IMR-90 (cell line): ENCODE data around the gene ZNF512B. TPM values are rescaled to one million over a fixed set of nuclear protein-coding genes. Genes with fewer than 3 reads are reported as not detected.

Experiments used
- ATAC-seq: fragments of 200-7000 bp; cut with Tn5 transposase; 2 replicates; pipeline ENCODE4 v1.9.1; 2020; ENCODE audit warnings: low read depth, mild to moderate bottlenecking, moderate library complexity
- BruUV-seq: library from RNA; stranded (reverse); fragments of 400-500 nt; replicated peaks from 2 replicates; lab custom pipeline; 2021; lab: Mats Ljungman, UMichigan
- CTCF ChIA-PET: fragments of 300-600 bp; formaldehyde crosslinking; extraction: SDS; loops from one replicate; lab custom pipeline; 2021; ENCODE audit warnings: antibody characterized with exemption; lab: Yijun Ruan, JAX
- POLR2A ChIA-PET: fragments of 300-600 bp; sonication (Branson Sonifier 250); formaldehyde crosslinking; loops from one replicate; lab custom pipeline; 2022; ENCODE audit warnings: antibody characterized with exemption; ENCODE audit not compliant: unreplicated experiment; lab: Charles Lee
- DNase-seq: peaks from one replicate; pipeline ENCODE4 v3.0.0; 2013
- H2AFZ ChIP-seq: replicated peaks from 2 replicates; pipeline ENCODE3; 2013; ENCODE audit warnings: low read length, mild to moderate bottlenecking; ENCODE audit not compliant: poor library complexity
- H2AK5ac ChIP-seq: 2 replicates; pipeline ENCODE4 v1.6.1; 2013; ENCODE audit warnings: low read depth, low read length, inconsistent platforms
- H2AK9ac ChIP-seq: replicated peaks from 2 replicates; pipeline ENCODE3; 2013; ENCODE audit warnings: mild to moderate bottlenecking, low read depth, low read length, moderate library complexity; ENCODE audit not compliant: poor library complexity
- H2BK120ac ChIP-seq: 2 replicates; pipeline ENCODE4 v1.6.1; 2013; ENCODE audit warnings: low read depth, low read length, inconsistent platforms
- H2BK15ac ChIP-seq: 3 replicates; pipeline ENCODE4 v1.6.1; 2013; ENCODE audit warnings: low read depth, low read length, inconsistent platforms
- H2BK20ac ChIP-seq: 2 replicates; pipeline ENCODE4 v1.6.1; 2013; ENCODE audit warnings: low read depth, mild to moderate bottlenecking, inconsistent platforms, low read length, moderate library complexity
- H2BK5ac ChIP-seq: 2 replicates; pipeline ENCODE4 v1.6.1; 2013; ENCODE audit warnings: mild to moderate bottlenecking, low read depth, low read length, inconsistent platforms; ENCODE audit not compliant: poor library complexity, severe bottlenecking
- H3K14ac ChIP-seq: replicated peaks from 2 replicates; pipeline ENCODE4 v1.6.1; 2013; ENCODE audit warnings: low read depth, low read length, inconsistent platforms
- H3K18ac ChIP-seq: 2 replicates; pipeline ENCODE4 v1.6.1; 2013; ENCODE audit warnings: low read depth, low read length, control low read depth
- H3K23ac ChIP-seq: 2 replicates; pipeline ENCODE4 v1.6.1; 2013; ENCODE audit warnings: low read depth, low read length, inconsistent platforms
- H3K27ac ChIP-seq: 2 replicates; pipeline ENCODE4 v1.5.1; 2013; ENCODE audit warnings: mild to moderate bottlenecking, control low read depth, low read length; ENCODE audit not compliant: insufficient read depth
- H3K27me3 ChIP-seq: 2 replicates; pipeline ENCODE4 v1.6.1; 2013; ENCODE audit warnings: low read length; ENCODE audit not compliant: control insufficient read depth, insufficient read depth
- H3K36me3 ChIP-seq: 2 replicates; pipeline ENCODE4 v1.6.1; 2013; ENCODE audit warnings: low read length, mixed read lengths; ENCODE audit not compliant: control insufficient read depth, insufficient read depth
- H3K4ac ChIP-seq: 2 replicates; pipeline ENCODE4 v1.6.1; 2013; ENCODE audit warnings: low read depth, low read length, inconsistent platforms
- H3K4me1 ChIP-seq: 2 replicates; pipeline ENCODE4 v1.6.1; 2013; ENCODE audit warnings: low read length, mixed read lengths; ENCODE audit not compliant: control insufficient read depth, insufficient read depth
- H3K4me2 ChIP-seq: 2 replicates; pipeline ENCODE4 v1.6.1; 2013; ENCODE audit warnings: low read depth, mild to moderate bottlenecking, control low read depth, low read length, moderate library complexity
- H3K4me3 ChIP-seq: 2 replicates; pipeline ENCODE4 v1.5.1; 2013; ENCODE audit warnings: low read depth, mild to moderate bottlenecking, control low read depth, low read length, moderate library complexity; ENCODE audit not compliant: insufficient read depth
- H3K56ac ChIP-seq: 2 replicates; pipeline ENCODE4 v1.6.1; 2013; ENCODE audit warnings: low read length, inconsistent platforms; ENCODE audit not compliant: insufficient read depth; ENCODE audit errors: extremely low read depth
- H3K79me1 ChIP-seq, 2 experiments: 2 replicates each; pipeline ENCODE4 v1.6.1; 2013; ENCODE audit warnings: low read length in 2 of 2, inconsistent platforms in 1 of 2, low read depth in 1 of 2
- H3K9ac ChIP-seq: 2 replicates; pipeline ENCODE4 v1.6.1; 2013; ENCODE audit warnings: low read depth, low read length, control low read depth
- H3K9me1 ChIP-seq: 2 replicates; pipeline ENCODE4 v1.6.1; 2013; ENCODE audit warnings: low read length, inconsistent platforms; ENCODE audit not compliant: insufficient read depth
- H3K9me3 ChIP-seq: 2 replicates; pipeline ENCODE4 v1.6.1; 2013; ENCODE audit warnings: low read length; ENCODE audit not compliant: control insufficient read depth, insufficient read depth
- H4K20me1 ChIP-seq: 2 replicates; pipeline ENCODE4 v1.6.1; 2013; ENCODE audit warnings: low read length, inconsistent platforms; ENCODE audit not compliant: insufficient read depth
- H4K5ac ChIP-seq: 2 replicates; pipeline ENCODE4 v1.6.1; 2013; ENCODE audit warnings: mild to moderate bottlenecking, low read depth, low read length, control low read depth
- H4K8ac ChIP-seq, 2 experiments: 2 replicates each; pipeline ENCODE4 v1.6.1; 2013; ENCODE audit warnings: low read depth in 2 of 2, low read length in 2 of 2, control low read depth in 1 of 2, inconsistent platforms in 1 of 2
- H4K91ac ChIP-seq: 2 replicates; pipeline ENCODE4 v1.6.1; 2013; ENCODE audit warnings: low read depth, low read length, inconsistent platforms; ENCODE audit not compliant: insufficient read depth
- CHD1 ChIP-seq: IDR thresholded peaks from 2 replicates; pipeline ENCODE4 v1.6.1; 2012; ENCODE audit warnings: low read depth, low read length, improper control_type of control experiment
- ELK1 ChIP-seq: fragments of 150-350 bp; IDR thresholded peaks from 2 replicates; pipeline ENCODE4 v1.6.1; 2016; ENCODE audit warnings: low read depth, mild to moderate bottlenecking, low read length, moderate library complexity, borderline replicate concordance
- MAFK ChIP-seq: IDR thresholded peaks from 2 replicates; pipeline ENCODE4 v1.6.1; 2012; ENCODE audit warnings: low read depth, low read length, improper control_type of control experiment
- POLR2A ChIP-seq: IDR thresholded peaks from 2 replicates; pipeline ENCODE4 v1.6.1; 2012; ENCODE audit warnings: mild to moderate bottlenecking, low read depth, low read length
- RCOR1 ChIP-seq: IDR thresholded peaks from 2 replicates; pipeline ENCODE4 v1.6.1; 2012; ENCODE audit warnings: mild to moderate bottlenecking, low read length, improper control_type of control experiment; ENCODE audit not compliant: insufficient replicate concordance
- SMC3 ChIP-seq: fragments of 150-350 bp; IDR thresholded peaks from 2 replicates; pipeline ENCODE4 v1.6.1; 2016; ENCODE audit warnings: low read depth, mild to moderate bottlenecking, antibody characterized with exemption, low read length, moderate library complexity
- WGBS, 2 experiments: methylation state at CpG; one replicate each; pipeline versions ENCODE4 v1.1.5 to v1.1.7; 2013; ENCODE audit warnings: missing lambda C conversion rate in 2 of 2; ENCODE audit not compliant: insufficient read length in 1 of 2; ENCODE audit errors: extremely low coverage in 2 of 2; 5-methylcytosine and 5-hydroxymethylcytosine counted together
- dilution Hi-C: fragments of 300-500 bp; cut with HindIII; formaldehyde crosslinking; loops from one replicate; pipeline ENCODE4 v1.14.3; 2018; ENCODE audit warnings: low sequenced_read_pairs; ENCODE audit not compliant: unreplicated experiment
- in situ Hi-C: fragments of 300-500 bp; cut with MboI; formaldehyde crosslinking; loops from 3 replicates; pipeline ENCODE4 v1.14.3; 2019; ENCODE audit warnings: low sequenced_read_pairs, inconsistent platforms, mixed read lengths
- intact Hi-C: fragments of 100-400 bp; cut with micrococcal nuclease; formaldehyde crosslinking; loops from 2 replicates; pipeline ENCODE4 v1.10.0; 2022
- polyA plus RNA-seq, 3 experiments: library from polyadenylated mRNA; depleted of rRNA; stranded (reverse); fragments of >200 nt; gene quantifications; 2 replicates each; pipeline ENCODE4 v1.2.3, GENCODE V29; 2012; ENCODE audit warnings: low replicate concordance in 1 of 3
- total RNA-seq: library from RNA; depleted of rRNA; stranded (reverse); fragments of >200 nt; gene quantifications from 2 replicates; pipeline ENCODE4 v1.2.3, GENCODE V29; 2012
- TF ChIP-seq, protein P1 (sequence below): fragments of 150-350 bp; IDR thresholded peaks from 2 replicates; pipeline ENCODE4 v1.6.1; 2017; ENCODE audit warnings: mild to moderate bottlenecking, antibody characterized with exemption, low read length, low read depth

Gene ZNF512B
- total and polyA plus RNA-seq, 2 of the 4 experiments (the other 2 are of a cell fraction) = 6.5 to 15.6 TPM

DNA sequence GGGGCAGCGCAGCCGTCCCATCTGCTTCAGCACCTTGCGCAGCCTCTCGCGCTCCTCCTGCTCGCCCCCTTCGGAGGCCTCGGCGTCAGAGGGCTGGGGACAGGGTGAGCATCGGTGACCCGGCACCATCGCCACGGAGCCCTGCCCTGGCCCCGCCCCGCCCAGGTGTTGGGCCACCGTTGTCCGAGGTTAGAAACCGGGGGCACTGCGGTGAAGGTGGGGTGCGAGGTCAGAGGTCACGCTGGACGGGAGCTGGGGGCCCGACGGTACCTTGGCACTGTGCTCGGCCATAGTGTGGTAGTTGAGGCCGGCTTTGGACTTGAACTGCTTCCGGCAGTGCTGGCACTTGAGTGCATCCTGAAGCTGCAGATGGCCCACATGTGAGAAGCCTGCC is 6.4 kb downstream of the ZNF512B start:
- POLR2A ChIA-PET = no interaction called here

More for the DNA sequence above, 6.4 kb downstream of the ZNF512B start:
- Histone ChIP-seq H3K4me2 (no peak overlapping the region), H3K27ac (no peak overlapping the region), H2AK5ac (no peak overlapping the region), H2BK20ac (no peak overlapping the region), H3K18ac (no peak overlapping the region), H4K20me1 (no peaks in the 10 kb centered on the region; the same call in none of the 2 replicates), H3K9me3 (no peaks in the 10 kb centered on the region), H4K5ac (no peak overlapping the region), H3K9me1 (no peaks in the 10 kb centered on the region; the same call in 1 of the 2 replicates), H3K4me3 (no peak overlapping the region), H2AFZ (no peak overlapping the region), H3K36me3 (peaks cover 67% of the 10 kb centered on the region), H3K4me1 (no peaks in the 10 kb centered on the region), H3K14ac (no peak overlapping the region), H2BK5ac (no peak overlapping the region), H3K79me1 (peaks cover 4 to 16% of the 10 kb centered on the region in 2 experiments), H3K23ac (no peak overlapping the region), H3K56ac (no peak overlapping the region), H3K4ac (no peak overlapping the region), H3K9ac (no peak overlapping the region), H2BK120ac (no peak overlapping the region), H4K8ac (no peak overlapping the region), H2BK15ac (no peak overlapping the region), H2AK9ac (peak overlapping the region; percentile 42), H4K91ac (no peak overlapping the region), H3K27me3 (no peaks in the 10 kb centered on the region)
- CTCF ChIA-PET = no interaction called here
- ATAC-seq (no peak), DNase-seq (no peak)
- intact Hi-C loops = no loop called here
- in situ Hi-C loops = no loop called here
- TF ChIP-seq RCOR1 (no peak), POLR2A (no peak), SMC3 (no peak), MAFK (no peak), ELK1 (no peak), CHD1 (no peak)
- TF ChIP-seq, protein P1, sequence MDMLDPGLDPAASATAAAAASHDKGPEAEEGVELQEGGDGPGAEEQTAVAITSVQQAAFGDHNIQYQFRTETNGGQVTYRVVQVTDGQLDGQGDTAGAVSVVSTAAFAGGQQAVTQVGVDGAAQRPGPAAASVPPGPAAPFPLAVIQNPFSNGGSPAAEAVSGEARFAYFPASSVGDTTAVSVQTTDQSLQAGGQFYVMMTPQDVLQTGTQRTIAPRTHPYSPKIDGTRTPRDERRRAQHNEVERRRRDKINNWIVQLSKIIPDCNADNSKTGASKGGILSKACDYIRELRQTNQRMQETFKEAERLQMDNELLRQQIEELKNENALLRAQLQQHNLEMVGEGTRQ = no peak
- dilution Hi-C loops = no loop called here
- no TSS peak for BruUV-seq
- 89% methylated on average over 5 of the region's 27 CpGs; no CpG with 5 or more reads in 1 of the 2 experiments for whole genome bisulfite sequencing, 2 experiments
